ENCODE data around the gene PRSS33.

DNA sequence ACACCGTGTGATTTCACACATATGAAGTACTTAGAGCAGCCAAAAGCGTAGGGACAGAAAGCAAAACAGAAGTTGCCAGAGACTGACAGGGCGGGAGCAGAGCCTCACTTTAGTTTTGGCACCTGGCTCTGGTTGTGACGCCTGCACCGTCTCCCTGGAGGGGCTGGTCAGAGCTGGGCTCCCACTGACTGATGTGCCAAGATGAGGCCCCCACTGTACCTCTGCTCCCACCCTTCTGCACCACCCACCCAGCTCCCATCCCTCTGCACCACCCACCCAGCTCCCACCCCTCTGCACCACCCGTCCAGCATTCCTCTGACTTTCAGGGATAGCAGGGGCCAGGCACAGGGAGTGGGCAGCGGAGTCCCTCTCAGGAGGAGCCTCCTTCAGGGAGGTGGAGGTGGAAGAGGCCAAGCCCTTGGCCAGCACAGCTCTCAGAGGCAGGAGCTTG is 26.4 kb upstream of the PRSS33 start:
- no peak for TF ChIP-seq POLR2A (IDR thresholded peaks at IDR 0.05)
- TF ChIP-seq, protein P1, sequence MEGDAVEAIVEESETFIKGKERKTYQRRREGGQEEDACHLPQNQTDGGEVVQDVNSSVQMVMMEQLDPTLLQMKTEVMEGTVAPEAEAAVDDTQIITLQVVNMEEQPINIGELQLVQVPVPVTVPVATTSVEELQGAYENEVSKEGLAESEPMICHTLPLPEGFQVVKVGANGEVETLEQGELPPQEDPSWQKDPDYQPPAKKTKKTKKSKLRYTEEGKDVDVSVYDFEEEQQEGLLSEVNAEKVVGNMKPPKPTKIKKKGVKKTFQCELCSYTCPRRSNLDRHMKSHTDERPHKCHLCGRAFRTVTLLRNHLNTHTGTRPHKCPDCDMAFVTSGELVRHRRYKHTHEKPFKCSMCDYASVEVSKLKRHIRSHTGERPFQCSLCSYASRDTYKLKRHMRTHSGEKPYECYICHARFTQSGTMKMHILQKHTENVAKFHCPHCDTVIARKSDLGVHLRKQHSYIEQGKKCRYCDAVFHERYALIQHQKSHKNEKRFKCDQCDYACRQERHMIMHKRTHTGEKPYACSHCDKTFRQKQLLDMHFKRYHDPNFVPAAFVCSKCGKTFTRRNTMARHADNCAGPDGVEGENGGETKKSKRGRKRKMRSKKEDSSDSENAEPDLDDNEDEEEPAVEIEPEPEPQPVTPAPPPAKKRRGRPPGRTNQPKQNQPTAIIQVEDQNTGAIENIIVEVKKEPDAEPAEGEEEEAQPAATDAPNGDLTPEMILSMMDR (IDR thresholded peaks at IDR 0.05), result no peak
- no peak for TF ChIP-seq EP300 (IDR thresholded peaks at IDR 0.05)

All from gastroesophageal sphincter (tissue), 3 donors.